ENCODE results near the gene TMEM182. TPM values are rescaled to one million over a fixed set of nuclear protein-coding genes. Genes with fewer than 3 reads are reported as not detected.

TMEM182 gene
- total and polyA plus RNA-seq, 9 of the 15 experiments (the other 6 are each of a cell fraction or from before 2014, with no cell fraction given): 5.2 to 11.4 (median 7.5) TPM

DNA sequence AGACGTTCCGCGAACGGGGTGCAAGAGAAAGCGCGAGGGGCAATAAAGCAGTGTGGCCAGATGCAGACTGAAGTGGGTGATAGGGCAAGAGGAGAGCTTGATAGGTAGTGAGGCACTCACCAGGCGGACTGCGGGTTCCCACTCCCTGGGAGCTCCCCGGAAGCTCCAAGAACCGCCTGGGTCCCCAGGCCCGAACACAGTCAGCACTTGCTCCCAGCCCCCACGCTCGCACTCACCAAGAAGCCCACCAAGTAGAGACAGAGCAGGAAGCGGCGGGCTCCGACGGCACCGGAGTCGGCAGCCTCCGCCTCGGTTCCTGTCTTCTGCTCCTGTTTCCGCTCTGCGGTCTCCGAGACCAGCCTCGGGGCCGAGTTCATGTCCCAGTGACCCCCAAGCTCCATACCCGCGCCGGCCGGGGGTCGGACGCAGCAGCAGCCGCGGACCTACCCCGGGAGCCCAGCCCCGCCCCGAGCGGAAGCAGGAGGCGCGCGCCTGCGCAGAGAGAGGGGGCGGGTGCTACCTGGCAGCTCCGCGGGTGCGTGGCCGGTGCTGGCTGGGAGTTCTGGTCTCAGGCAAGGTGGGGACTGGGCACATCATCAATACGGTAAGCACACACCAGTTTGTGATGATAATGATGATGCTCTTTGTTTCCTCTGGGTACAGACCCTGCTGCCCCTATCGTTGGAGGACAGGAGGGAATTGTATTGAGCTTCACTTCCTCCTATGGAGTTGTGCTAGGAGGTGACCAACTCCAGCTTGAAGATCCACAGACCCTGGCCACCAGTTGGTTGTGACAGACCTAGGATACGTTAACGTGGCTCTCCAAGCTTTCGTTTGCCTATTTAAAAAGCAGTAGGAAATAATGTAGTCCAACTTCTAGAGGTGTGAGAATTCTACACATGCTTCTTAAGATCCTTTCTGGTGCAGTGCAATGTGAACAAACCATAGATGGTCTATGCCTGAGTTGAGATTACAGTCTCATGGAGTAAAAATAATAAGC, 25.1 kb upstream of the TMEM182 start (continued):
- no peak for TF ChIP-seq ZKSCAN8 (CRISPR knock-in tag; IDR thresholded peaks at IDR 0.05)
- no peak for TF ChIP-seq HNRNPL (IDR thresholded peaks at IDR 0.05; ENCODE audit: low read depth, low read length)
- no peak for TF ChIP-seq ATF1 (CRISPR knock-in tag; IDR thresholded peaks at IDR 0.05)
- TF ChIP-seq ATF1 (tag; IDR thresholded peaks at IDR 0.05): peak; percentile 41; the same call in 1 of the 2 replicates
- TF ChIP-seq POLR2AphosphoS2 (IDR thresholded peaks at IDR 0.05; ENCODE audit: low read length): no peak
- TF ChIP-seq SREBF1 (IDR thresholded peaks at IDR 0.05; ENCODE audit: borderline replicate concordance, low read depth, low read length): no peak
- no peak for TF ChIP-seq ELK3 (CRISPR knock-in tag; IDR thresholded peaks at IDR 0.05)
- no peak for TF ChIP-seq ZFPM2 (CRISPR knock-in tag; IDR thresholded peaks at IDR 0.05)
- peak; percentile 99 for TF ChIP-seq PHF8 (IDR thresholded peaks at IDR 0.05; ENCODE audit: borderline replicate concordance, low read length)
- TF ChIP-seq FOXK1 (CRISPR knock-in tag; IDR thresholded peaks at IDR 0.05; ENCODE audit: borderline replicate concordance): no peak
- TF ChIP-seq RAD21 (CRISPR knock-in tag; conservative IDR thresholded peaks at IDR 0.05 in 1 of 2, IDR thresholded peaks at IDR 0.05 in 1 of 2): no peak
- TF ChIP-seq, protein P1, sequence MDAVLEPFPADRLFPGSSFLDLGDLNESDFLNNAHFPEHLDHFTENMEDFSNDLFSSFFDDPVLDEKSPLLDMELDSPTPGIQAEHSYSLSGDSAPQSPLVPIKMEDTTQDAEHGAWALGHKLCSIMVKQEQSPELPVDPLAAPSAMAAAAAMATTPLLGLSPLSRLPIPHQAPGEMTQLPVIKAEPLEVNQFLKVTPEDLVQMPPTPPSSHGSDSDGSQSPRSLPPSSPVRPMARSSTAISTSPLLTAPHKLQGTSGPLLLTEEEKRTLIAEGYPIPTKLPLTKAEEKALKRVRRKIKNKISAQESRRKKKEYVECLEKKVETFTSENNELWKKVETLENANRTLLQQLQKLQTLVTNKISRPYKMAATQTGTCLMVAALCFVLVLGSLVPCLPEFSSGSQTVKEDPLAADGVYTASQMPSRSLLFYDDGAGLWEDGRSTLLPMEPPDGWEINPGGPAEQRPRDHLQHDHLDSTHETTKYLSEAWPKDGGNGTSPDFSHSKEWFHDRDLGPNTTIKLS (IDR thresholded peaks at IDR 0.05; ENCODE audit: borderline replicate concordance, low read depth): 0 out of 2 replicates have a peak, but pooled peaks have one; percentile 32
- no peak for TF ChIP-seq HLTF (IDR thresholded peaks at IDR 0.05)
- TF ChIP-seq CBX2 (IDR thresholded peaks at IDR 0.05; ENCODE audit: insufficient read depth, low read length, poor library complexity, severe bottlenecking): no peak
- no peak for TF ChIP-seq ZKSCAN1 (IDR thresholded peaks at IDR 0.05; ENCODE audit: low read depth, low read length)
- peak; percentile 44; the same call in 1 of the 2 replicates for TF ChIP-seq NFIC (IDR thresholded peaks at IDR 0.05)
- no peak for TF ChIP-seq HMG20A (CRISPR knock-in tag; conservative IDR thresholded peaks at IDR 0.05)
- TF ChIP-seq ETS2 (tag; IDR thresholded peaks at IDR 0.05; ENCODE audit: borderline replicate concordance, poor library complexity, severe bottlenecking): no peak
- peak; percentile 69 for TF ChIP-seq CXXC5 (CRISPR knock-in tag; IDR thresholded peaks at IDR 0.05)
- TF ChIP-seq, protein P2, sequence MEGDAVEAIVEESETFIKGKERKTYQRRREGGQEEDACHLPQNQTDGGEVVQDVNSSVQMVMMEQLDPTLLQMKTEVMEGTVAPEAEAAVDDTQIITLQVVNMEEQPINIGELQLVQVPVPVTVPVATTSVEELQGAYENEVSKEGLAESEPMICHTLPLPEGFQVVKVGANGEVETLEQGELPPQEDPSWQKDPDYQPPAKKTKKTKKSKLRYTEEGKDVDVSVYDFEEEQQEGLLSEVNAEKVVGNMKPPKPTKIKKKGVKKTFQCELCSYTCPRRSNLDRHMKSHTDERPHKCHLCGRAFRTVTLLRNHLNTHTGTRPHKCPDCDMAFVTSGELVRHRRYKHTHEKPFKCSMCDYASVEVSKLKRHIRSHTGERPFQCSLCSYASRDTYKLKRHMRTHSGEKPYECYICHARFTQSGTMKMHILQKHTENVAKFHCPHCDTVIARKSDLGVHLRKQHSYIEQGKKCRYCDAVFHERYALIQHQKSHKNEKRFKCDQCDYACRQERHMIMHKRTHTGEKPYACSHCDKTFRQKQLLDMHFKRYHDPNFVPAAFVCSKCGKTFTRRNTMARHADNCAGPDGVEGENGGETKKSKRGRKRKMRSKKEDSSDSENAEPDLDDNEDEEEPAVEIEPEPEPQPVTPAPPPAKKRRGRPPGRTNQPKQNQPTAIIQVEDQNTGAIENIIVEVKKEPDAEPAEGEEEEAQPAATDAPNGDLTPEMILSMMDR (IDR thresholded peaks at IDR 0.05 in 2 of 3, conservative IDR thresholded peaks at IDR 0.05 in 1 of 3; ENCODE audit: insufficient read depth in 2 of 3, low read depth in 1 of 3, low read length in 3 of 3): no peak
- no peak for TF ChIP-seq ZNF384 (IDR thresholded peaks at IDR 0.05; ENCODE audit: low read depth, low read length)
- no peak for TF ChIP-seq ZNF134 (CRISPR knock-in tag; conservative IDR thresholded peaks at IDR 0.05)
- TF ChIP-seq PML (IDR thresholded peaks at IDR 0.05; ENCODE audit: low read length): 0 out of 2 replicates have a peak, but pooled peaks have one; percentile 33

All from K562 (cell line).